HCT116 (cell line): ENCODE results near the gene RFTN1. TPM values are rescaled to one million over a fixed set of nuclear protein-coding genes. Genes with fewer than 3 reads are reported as not detected.

Experiments
- ATAC-seq: fragments of 200-7000 bp; cut with Tn5 transposase; 2 replicates; pipeline ENCODE4 v1.9.1; 2020; ENCODE audit warnings: mild to moderate bottlenecking, moderate library complexity
- BruUV-seq: library from RNA; stranded (reverse); fragments of 400-500 nt; replicated peaks from 2 replicates; lab custom pipeline; 2021; lab: Mats Ljungman, UMichigan
- CTCF ChIA-PET: fragments of 300-600 bp; sonication (Branson Sonifier 250); formaldehyde crosslinking; loops from one replicate; lab custom pipeline; 2021; ENCODE audit warnings: antibody characterized with exemption; lab: Charles Lee
- POLR2A ChIA-PET: fragments of 300-600, 350-600 bp; sonication (Branson Sonifier 250); formaldehyde crosslinking; loops from one replicate; lab custom pipeline; 2021; ENCODE audit warnings: antibody characterized with exemption; lab: Charles Lee
- RAD21 ChIA-PET, 2 experiments: fragments of 300-600 bp; sonication (Branson Sonifier 250); formaldehyde crosslinking; loops; one replicate each; lab custom pipeline; 2023; ENCODE audit warnings: low total read pairs in 2 of 2; ENCODE audit not compliant: uncharacterized antibody in 2 of 2, unreplicated experiment in 2 of 2, low non-redundant PET in 1 of 2; lab: Charles Lee
- DNase-seq: peaks from one replicate; pipeline ENCODE4 v3.0.0-alpha.2; 2010; ENCODE audit warnings: low read depth, low spot score
- H2AFZ ChIP-seq: fragments of 200-600 bp; shearing (Covaris generic), sonication (generic); 2 replicates; pipeline ENCODE4 v1.6.1; 2017; ENCODE audit warnings: low read depth, mixed run types, mixed read lengths, antibody characterized with exemption, low read length; ENCODE audit not compliant: poor library complexity, severe bottlenecking
- H3K27ac ChIP-seq: 2 replicates; pipeline ENCODE4 v1.5.1; 2012; ENCODE audit warnings: low read depth, low read length
- H3K27me3 ChIP-seq: fragments of 200-600 bp; sonication (generic); 2 replicates; pipeline ENCODE4 v1.6.1; 2016; ENCODE audit warnings: mixed run types, low read length, mixed read lengths; ENCODE audit not compliant: insufficient read depth
- H3K36me3 ChIP-seq, 2 experiments: fragments of 200-500 bp in 1 of 2; fragments of 200-600 bp in 1 of 2; sonication (Bioruptor generic) in 1 of 2; sonication (generic) in 1 of 2; 2 replicates each; pipeline versions ENCODE4 v1.5.1 to v1.6.1; 2014 to 2016; ENCODE audit warnings: low read length in 2 of 2, inconsistent platforms in 1 of 2, mixed read lengths in 1 of 2, mixed run types in 1 of 2; ENCODE audit not compliant: insufficient read depth in 2 of 2, control insufficient read depth in 1 of 2
- H3K4me1 ChIP-seq, 2 experiments: fragments of 200-600 bp in 1 of 2; sonication (generic) in 1 of 2; 2 replicates each; pipeline versions ENCODE4 v1.5.1 to v1.6.1; 2012 to 2017; ENCODE audit warnings: low read length in 2 of 2, inconsistent platforms in 1 of 2, mild to moderate bottlenecking in 1 of 2, mixed read lengths in 1 of 2, mixed run types in 1 of 2, moderate library complexity in 1 of 2; ENCODE audit not compliant: insufficient read depth in 2 of 2, control insufficient read depth in 1 of 2
- H3K4me2 ChIP-seq: fragments of 200-600 bp; sonication (generic); 2 replicates; pipeline ENCODE4 v1.6.1; 2017; ENCODE audit warnings: mixed run types, low read length, mixed read lengths
- H3K4me3 ChIP-seq, 2 experiments: fragments of 200-600 bp in 1 of 2; sonication (generic) in 1 of 2; replicated peaks in 1 of 2; 2 replicates each; pipeline ENCODE4 v1.5.1; 2011 to 2016; ENCODE audit warnings: low read length in 2 of 2, control low read depth in 1 of 2, low read depth in 1 of 2, mild to moderate bottlenecking in 1 of 2, mixed read lengths in 1 of 2, mixed run types in 1 of 2
- H3K79me2 ChIP-seq: fragments of 200-600 bp; sonication (generic); 2 replicates; pipeline ENCODE4 v1.6.1; 2017; ENCODE audit warnings: mild to moderate bottlenecking, mixed run types, low read length, moderate library complexity, mixed read lengths; ENCODE audit not compliant: insufficient read depth
- H3K9ac ChIP-seq: fragments of 200-600 bp; sonication (generic); 2 replicates; pipeline ENCODE4 v1.6.1; 2016; ENCODE audit warnings: low read length, mixed read lengths
- H3K9me2 ChIP-seq: fragments of 200-600 bp; sonication (generic), shearing (Covaris generic); 2 replicates; pipeline ENCODE4 v1.6.1; 2017; ENCODE audit warnings: mixed run types, mild to moderate bottlenecking, moderate library complexity; ENCODE audit not compliant: insufficient read depth
- H3K9me3 ChIP-seq, 2 experiments: fragments of 200-500 bp in 1 of 2; fragments of 200-600 bp in 1 of 2; sonication (Bioruptor generic) in 1 of 2; sonication (generic) in 1 of 2; 2 replicates each; pipeline ENCODE4 v1.6.1; 2014 to 2017; ENCODE audit warnings: low read length in 2 of 2, mixed read lengths in 2 of 2, inconsistent platforms in 1 of 2, low read depth in 1 of 2, mild to moderate bottlenecking in 1 of 2, mixed run types in 1 of 2, moderate library complexity in 1 of 2; ENCODE audit not compliant: control insufficient read depth in 1 of 2, insufficient read depth in 1 of 2
- H4K20me1 ChIP-seq: fragments of 200-600 bp; sonication (generic), shearing (Covaris generic); 2 replicates; pipeline ENCODE4 v1.6.1; 2017; ENCODE audit warnings: mixed run types, mild to moderate bottlenecking, moderate library complexity; ENCODE audit not compliant: insufficient read depth
- CEBPB ChIP-seq: IDR thresholded peaks from 2 replicates; pipeline ENCODE4 v1.6.1; 2012; ENCODE audit warnings: low read depth
- ELF1 ChIP-seq: IDR thresholded peaks from 2 replicates; pipeline ENCODE4 v1.6.1; 2012; ENCODE audit warnings: low read depth, borderline replicate concordance
- MAX ChIP-seq: IDR thresholded peaks from 2 replicates; pipeline ENCODE4 v1.6.1; 2012
- RAD21 ChIP-seq: IDR thresholded peaks from 2 replicates; pipeline ENCODE4 v1.6.1; 2012; ENCODE audit warnings: low read depth, mild to moderate bottlenecking
- REST ChIP-seq: IDR thresholded peaks from 2 replicates; pipeline ENCODE4 v1.6.1; 2012; ENCODE audit warnings: low read depth
- SP1 ChIP-seq: IDR thresholded peaks from 2 replicates; pipeline ENCODE4 v1.6.1; 2012; ENCODE audit warnings: low read depth
- ZBTB33 ChIP-seq: IDR thresholded peaks from 2 replicates; pipeline ENCODE4 v1.6.1; 2011; ENCODE audit warnings: mild to moderate bottlenecking, low read length, moderate library complexity; ENCODE audit not compliant: insufficient replicate concordance; ENCODE audit errors: extremely low read depth
- ZNF274 ChIP-seq: fragments of 200-500 bp; sonication (Bioruptor generic); IDR thresholded peaks from 2 replicates; pipeline ENCODE4 v1.6.1; 2014; ENCODE audit warnings: mild to moderate bottlenecking, low read depth, low read length, inconsistent platforms
- intact Hi-C: fragments of 100-400 bp; cut with micrococcal nuclease; formaldehyde crosslinking; loops from 2 replicates; pipeline ENCODE4 v1.10.0; 2022
- total RNA-seq: library from RNA; stranded (reverse); gene quantifications from one replicate; pipeline ENCODE4 v1.2.1, GENCODE V29; 2021; ENCODE audit not compliant: unreplicated experiment

The RFTN1 gene
- total RNA-seq, 1 experiment from 2014 or later, result 3.9 TPM

- H3K4me2 ChIP-seq, result no peak overlapping the region
- ChIA-PET RAD21 (no interaction called here), POLR2A (no interaction called here), CTCF (no interaction called here)
- no peaks in the 10 kb centered on the region for H3K4me1 ChIP-seq
- no peaks in the 10 kb centered on the region for H4K20me1 ChIP-seq
- no peak for TF ChIP-seq ZNF274
- TF ChIP-seq RAD21, result no peak
- TF ChIP-seq MAX, result no peak
- TF ChIP-seq ELF1, result no peak
- no peak for TF ChIP-seq SP1
- TF ChIP-seq ZBTB33, result no peak
- no peak for TF ChIP-seq CEBPB
- no peak for TF ChIP-seq REST
- ATAC-seq (no peak), DNase-seq (no peak)
- no peaks in the 10 kb centered on the region for H3K27me3 ChIP-seq
- no peaks in the 10 kb centered on the region for H3K79me2 ChIP-seq
- no peak overlapping the region for H3K27ac ChIP-seq
- H3K9me3 ChIP-seq, result no peaks in the 10 kb centered on the region
- BruUV-seq, result no TSS peak
- H2AFZ ChIP-seq, result no peak overlapping the region
- H3K36me3 ChIP-seq, result no peaks in the 10 kb centered on the region
- H3K9me2 ChIP-seq, result no peaks in the 10 kb centered on the region
- H3K9ac ChIP-seq, result no peak overlapping the region
- intact Hi-C loops, result no loop called here
- no peak overlapping the region for H3K4me3 ChIP-seq
Measured at GRCh38 chr3:16433701-16434151, 79.8 kb downstream of the RFTN1 start.
